H1 (cell line): ENCODE measurements around the gene DGKI. TPM values are rescaled to one million over a fixed set of nuclear protein-coding genes. Genes with fewer than 3 reads are reported as not detected.

Experiments used
- EP300 ChIP-seq, 2 experiments: IDR thresholded peaks; 1 replicate in 1 of 2; 2 replicates in 1 of 2; pipeline ENCODE4 v1.6.1; 2011 to 2012; ENCODE audit warnings: low read depth in 2 of 2, low read length in 2 of 2, mild to moderate bottlenecking in 2 of 2, borderline replicate concordance in 1 of 2, inconsistent platforms in 1 of 2, moderate library complexity in 1 of 2
- EZH2 ChIP-seq: fragments of 200-600 bp; sonication (generic); IDR thresholded peaks from 2 replicates; pipeline ENCODE4 v1.7.1; 2012; ENCODE audit warnings: low read depth, mild to moderate bottlenecking, moderate library complexity, low read length, inconsistent platforms; ENCODE audit not compliant: severe bottlenecking
- KDM4A ChIP-seq: IDR thresholded peaks from one replicate; pipeline ENCODE4 v1.7.1; 2012; ENCODE audit warnings: low read depth, mild to moderate bottlenecking, moderate library complexity, low read length, inconsistent platforms; ENCODE audit not compliant: severe bottlenecking
- MAFK ChIP-seq: IDR thresholded peaks from 2 replicates; pipeline ENCODE4 v1.6.1; 2012; ENCODE audit warnings: low read depth, mild to moderate bottlenecking, improper control_type of control experiment, low read length
- polyA plus RNA-seq, 7 experiments: library from polyadenylated mRNA; depleted of rRNA in 3 of 7; stranded (reverse) in 5 of 7; unstranded in 2 of 7; fragments of >200 nt in 5 of 7; fragments of 200-250 nt in 2 of 7; gene quantifications; 1 replicate in 5 of 7; 2 replicates in 1 of 7; 4 replicates in 1 of 7; pipeline versions ENCODE4 v1.2.1 to v1.2.3, GENCODE V29; 2011 to 2013; ENCODE audit warnings: missing spikeins in 2 of 7, mixed read lengths in 2 of 7
- total RNA-seq: library from RNA; stranded (reverse); fragmentation: NEBNext Ultra II Directional; extraction: Animal tissue kit (Norgen Biotek cat#: 25700); gene quantifications from 2 replicates; pipeline ENCODE4 v1.2.1, GENCODE V29; 2021

Gene DGKI
- total and polyA plus RNA-seq, 2 of the 8 experiments (the other 6 are each of a cell fraction or from before 2014, with no cell fraction given): 0.20 to 0.71 TPM

GRCh38 chr7:137757146-137757925 is 89.4 kb downstream of the DGKI start (continued):
- TF ChIP-seq MAFK: no peak
- no peak for TF ChIP-seq EZH2
- no peak for TF ChIP-seq KDM4A
- no peak for TF ChIP-seq EP300 (IDR thresholded peaks at IDR 0.05; ENCODE audit: borderline replicate concordance in 1 of 2, low read depth in 2 of 2, low read length in 2 of 2)
